Peyer's patch (tissue), 4 donors: Measurements from ENCODE around the gene DACT2. TPM values are rescaled to one million over a fixed set of nuclear protein-coding genes. Genes with fewer than 3 reads are reported as not detected.

Experiments used
- DNase-seq, 3 donors: peaks; one replicate each; pipeline ENCODE4 v3.0.0-alpha.2; 2017 to 2019
- H3K27ac ChIP-seq, 4 donors: fragments of 200-600 bp; sonication (generic); one replicate each; pipeline ENCODE4 v1.5.1; 2016 to 2019
- H3K27me3 ChIP-seq, 2 donors: fragments of 200-600 bp; sonication (generic); one replicate each; pipeline ENCODE4 v1.5.1; 2019
- H3K36me3 ChIP-seq, 3 donors: fragments of 200-600 bp; sonication (generic); one replicate each; pipeline ENCODE4 v1.5.1; 2016 to 2019
- H3K4me1 ChIP-seq, 4 donors: fragments of 200-600 bp; sonication (generic); one replicate each; pipeline ENCODE4 v1.5.1; 2016 to 2019
- H3K4me3 ChIP-seq, 4 donors: fragments of 200-600 bp; sonication (generic); 1 replicate in 3 of 4; 2 replicates in 1 of 4; pipeline ENCODE4 v1.5.1; 2016 to 2019; ENCODE audit warnings: mild to moderate bottlenecking in 1 of 4
- H3K9me3 ChIP-seq, 4 donors: fragments of 200-600 bp; sonication (generic); one replicate each; pipeline ENCODE4 v1.5.1; 2016 to 2019; ENCODE audit warnings: mild to moderate bottlenecking in 1 of 4
- POLR2A ChIP-seq, 2 donors: fragments of 450-650 bp; IDR thresholded peaks; one replicate each; pipeline ENCODE4 v1.5.1; 2017; ENCODE audit warnings: antibody characterized with exemption in 2 of 2, mild to moderate bottlenecking in 2 of 2, moderate library complexity in 2 of 2
- total RNA-seq, 4 donors: library from RNA; depleted of rRNA; stranded (reverse); fragments of >200 nt; gene quantifications; one replicate each; pipeline ENCODE4 v1.1.0, GENCODE V29; 2016
- TF ChIP-seq, protein P1 (sequence below), 6 experiments: fragments of 450-650 bp in 4 of 6; fragments of 200-600 bp in 2 of 6; sonication (generic) in 1 of 6; IDR thresholded peaks; one replicate each; pipeline ENCODE4 v1.5.1; 2017 to 2019; ENCODE audit warnings: antibody characterized with exemption in 6 of 6, mild to moderate bottlenecking in 3 of 6, moderate library complexity in 1 of 6

DACT2 gene
- total RNA-seq, 4 donors from 2014 or later = 0.35 to 2.7 (median 1.8) TPM

DNA sequence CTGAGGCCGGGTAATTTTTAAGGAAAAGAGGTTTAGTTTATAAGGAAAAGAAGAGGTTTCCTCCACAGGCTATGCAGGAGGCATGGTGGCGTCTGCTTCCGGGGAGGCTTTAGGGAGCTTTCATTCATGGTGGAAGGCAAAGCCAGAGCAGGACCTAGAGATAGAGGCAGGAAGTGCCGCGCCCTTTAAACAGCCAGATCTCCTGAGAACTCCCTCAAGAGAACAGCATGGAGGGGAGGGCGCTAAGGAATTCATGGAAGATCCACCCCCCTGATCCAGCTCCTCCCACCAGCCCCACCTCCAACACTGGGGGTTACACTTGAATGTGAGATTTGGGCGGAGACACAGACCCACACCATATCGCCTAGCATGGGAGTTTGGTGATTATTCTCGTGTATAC lies 13.9 kb upstream of the DACT2 start:
- TF ChIP-seq, protein P1, sequence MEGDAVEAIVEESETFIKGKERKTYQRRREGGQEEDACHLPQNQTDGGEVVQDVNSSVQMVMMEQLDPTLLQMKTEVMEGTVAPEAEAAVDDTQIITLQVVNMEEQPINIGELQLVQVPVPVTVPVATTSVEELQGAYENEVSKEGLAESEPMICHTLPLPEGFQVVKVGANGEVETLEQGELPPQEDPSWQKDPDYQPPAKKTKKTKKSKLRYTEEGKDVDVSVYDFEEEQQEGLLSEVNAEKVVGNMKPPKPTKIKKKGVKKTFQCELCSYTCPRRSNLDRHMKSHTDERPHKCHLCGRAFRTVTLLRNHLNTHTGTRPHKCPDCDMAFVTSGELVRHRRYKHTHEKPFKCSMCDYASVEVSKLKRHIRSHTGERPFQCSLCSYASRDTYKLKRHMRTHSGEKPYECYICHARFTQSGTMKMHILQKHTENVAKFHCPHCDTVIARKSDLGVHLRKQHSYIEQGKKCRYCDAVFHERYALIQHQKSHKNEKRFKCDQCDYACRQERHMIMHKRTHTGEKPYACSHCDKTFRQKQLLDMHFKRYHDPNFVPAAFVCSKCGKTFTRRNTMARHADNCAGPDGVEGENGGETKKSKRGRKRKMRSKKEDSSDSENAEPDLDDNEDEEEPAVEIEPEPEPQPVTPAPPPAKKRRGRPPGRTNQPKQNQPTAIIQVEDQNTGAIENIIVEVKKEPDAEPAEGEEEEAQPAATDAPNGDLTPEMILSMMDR (IDR thresholded peaks at IDR 0.05) = no peak
- peak in 1 of 2 donors; percentile 35 for TF ChIP-seq POLR2A (IDR thresholded peaks at IDR 0.05)
- Histone ChIP-seq H3K9me3 (no peaks in the 10 kb centered on the region), H3K27me3 (no peaks in the 10 kb centered on the region), H3K36me3 (no peaks in the 10 kb centered on the region), H3K27ac (peak overlapping the region in 3 of 4 donors; percentile 71 to 81 (median 81)), H3K4me3 (peak overlapping the region in 3 of 4 donors; percentile 14 to 36 (median 35)), H3K4me1 (no peaks in the 10 kb centered on the region)
- DNase-seq = peak in 2 of 3 donors; percentile 71

DNA sequence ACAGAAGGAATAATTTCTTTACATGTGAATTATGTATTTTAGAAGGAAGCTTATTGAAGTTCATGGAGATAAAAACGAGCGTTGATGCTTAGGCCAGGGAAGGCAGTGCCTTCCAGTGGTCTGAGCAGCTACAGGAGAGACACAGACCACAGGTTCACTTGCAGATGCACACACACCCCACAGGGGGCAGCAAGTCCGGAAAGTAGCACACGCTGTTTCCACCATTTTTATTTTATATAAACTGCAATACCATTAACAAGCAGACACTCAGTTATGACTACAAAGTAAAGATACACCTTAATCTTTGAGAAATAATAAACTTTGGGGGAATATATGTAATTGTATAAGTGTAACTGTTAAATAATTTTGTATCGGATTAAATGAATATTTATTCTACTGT lies 13.5 kb upstream of the DACT2 start:
- TF ChIP-seq, protein P1 (IDR thresholded peaks at IDR 0.05) = peak in 4 of 6 experiments; percentile 12 to 77 (median 66)
- TF ChIP-seq POLR2A (IDR thresholded peaks at IDR 0.05) = no peak
- peak overlapping the region in 3 of 4 donors; percentile 14 to 36 (median 35) for H3K4me3 ChIP-seq
- no peaks in the 10 kb centered on the region for H3K27me3 ChIP-seq
- no peaks in the 10 kb centered on the region for H3K9me3 ChIP-seq
- no peak for DNase-seq
- no peaks in the 10 kb centered on the region for H3K4me1 ChIP-seq
- no peaks in the 10 kb centered on the region for H3K36me3 ChIP-seq
- H3K27ac ChIP-seq = peak overlapping the region in 3 of 4 donors; percentile 71 to 81 (median 81)

DNA sequence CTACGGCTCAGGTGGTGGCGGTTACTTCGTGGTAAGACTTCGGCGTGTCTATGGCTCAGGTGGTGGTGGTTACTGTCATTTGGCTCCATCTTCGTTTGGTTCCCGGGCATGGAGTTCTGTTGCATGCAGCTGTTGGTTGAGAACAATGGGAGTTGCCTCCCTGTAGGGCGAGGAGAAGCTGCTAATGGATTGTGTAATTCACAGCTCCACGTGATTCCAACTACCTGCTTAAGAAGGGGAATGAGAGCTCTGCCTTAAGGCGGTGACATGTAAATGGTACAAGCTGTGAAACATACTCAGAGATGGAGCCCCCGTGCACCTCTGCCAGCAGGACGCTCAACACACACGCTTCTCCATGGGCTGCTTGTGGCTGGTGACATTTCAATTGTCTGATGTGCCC lies 12.4 kb upstream of the DACT2 start:
- TF ChIP-seq, protein P1 (IDR thresholded peaks at IDR 0.05) = no peak
- no peak for TF ChIP-seq POLR2A (IDR thresholded peaks at IDR 0.05)
- Histone ChIP-seq H3K27ac (no peak overlapping the region), H3K4me1 (no peaks in the 10 kb centered on the region), H3K9me3 (no peaks in the 10 kb centered on the region), H3K36me3 (no peaks in the 10 kb centered on the region), H3K27me3 (no peaks in the 10 kb centered on the region), H3K4me3 (no peak overlapping the region)
- DNase-seq = no peak

DNA sequence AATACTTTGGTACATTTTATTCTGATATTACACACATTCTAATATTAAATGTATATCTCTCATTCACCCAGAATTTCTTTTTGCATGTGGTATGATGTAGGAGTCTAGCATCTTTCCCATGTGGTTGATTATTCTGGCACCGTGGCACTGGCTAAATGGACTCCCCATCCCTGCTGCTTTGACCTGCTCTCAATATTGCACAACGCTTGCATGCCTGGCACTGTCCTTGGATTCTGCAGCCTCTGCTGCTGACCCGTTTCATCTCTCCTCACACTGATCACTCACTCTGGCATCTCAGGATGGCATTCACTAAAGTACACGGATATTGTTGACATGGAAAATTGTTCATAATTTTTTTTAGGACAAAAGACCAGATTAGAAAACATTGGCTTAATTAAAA lies 11.5 kb upstream of the DACT2 start:
- Histone ChIP-seq H3K36me3 (no peaks in the 10 kb centered on the region), H3K27ac (no peak overlapping the region), H3K9me3 (no peaks in the 10 kb centered on the region), H3K4me3 (no peak overlapping the region), H3K4me1 (no peaks in the 10 kb centered on the region), H3K27me3 (no peaks in the 10 kb centered on the region)
- no peak for TF ChIP-seq POLR2A (IDR thresholded peaks at IDR 0.05)
- TF ChIP-seq, protein P1 (IDR thresholded peaks at IDR 0.05) = no peak
- DNase-seq = no peak

DNA sequence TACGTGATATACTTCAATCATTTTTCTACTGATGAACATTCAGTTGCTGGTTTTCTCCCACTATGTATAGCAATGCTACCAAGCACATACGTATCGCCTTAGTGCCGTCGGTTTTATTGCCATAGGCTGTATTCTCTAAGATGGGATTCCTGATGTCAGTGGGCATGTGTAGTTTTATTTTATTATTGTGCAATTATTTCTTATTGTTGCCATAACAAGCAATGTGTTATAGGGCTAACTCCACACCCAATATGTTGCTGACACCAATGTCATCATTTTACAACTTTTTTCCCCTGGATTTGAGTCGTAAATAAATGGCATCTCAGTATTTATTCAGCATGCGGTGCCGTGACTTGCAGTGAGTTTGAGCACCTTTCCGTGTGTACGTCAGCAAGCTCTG lies 10.8 kb upstream of the DACT2 start:
- H3K9me3 ChIP-seq = no peaks in the 10 kb centered on the region
- H3K27me3 ChIP-seq = no peaks in the 10 kb centered on the region
- H3K4me3 ChIP-seq = no peak overlapping the region
- H3K36me3 ChIP-seq = no peaks in the 10 kb centered on the region
- DNase-seq = no peak
- TF ChIP-seq, protein P1 (IDR thresholded peaks at IDR 0.05) = no peak
- TF ChIP-seq POLR2A (IDR thresholded peaks at IDR 0.05) = no peak
- H3K27ac ChIP-seq = no peak overlapping the region
- H3K4me1 ChIP-seq = no peaks in the 10 kb centered on the region

DNA sequence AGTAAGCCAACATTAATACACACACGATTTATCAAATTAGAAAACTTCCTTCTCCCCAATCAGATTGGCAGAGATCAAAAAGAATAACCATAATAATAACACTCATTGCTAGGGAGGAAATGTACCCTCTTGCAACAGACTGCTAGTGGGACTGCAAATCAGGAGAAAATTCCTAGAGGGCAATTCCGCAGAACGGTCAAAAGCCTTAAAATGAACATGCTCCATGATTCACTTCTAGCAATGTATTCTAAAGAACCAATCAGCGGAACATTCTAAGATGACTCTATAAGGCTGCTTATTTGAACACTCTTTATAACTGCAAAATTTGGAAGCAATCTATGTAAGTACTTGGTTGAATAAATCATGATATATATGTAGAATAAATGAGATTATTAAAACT lies 8.5 kb upstream of the DACT2 start:
- H3K9me3 ChIP-seq = no peaks in the 10 kb centered on the region
- H3K4me1 ChIP-seq = no peaks in the 10 kb centered on the region
- H3K27ac ChIP-seq = no peak overlapping the region
- TF ChIP-seq, protein P1 (IDR thresholded peaks at IDR 0.05) = no peak
- no peak for TF ChIP-seq POLR2A (IDR thresholded peaks at IDR 0.05)
- no peaks in the 10 kb centered on the region for H3K27me3 ChIP-seq
- DNase-seq = no peak
- no peak overlapping the region for H3K4me3 ChIP-seq
- no peaks in the 10 kb centered on the region for H3K36me3 ChIP-seq
